HG02759 (cell line): ENCODE measurements around the gene PIGA.

Experiments
- ATAC-seq: cut with Tn5 transposase; IDR thresholded peaks from one replicate; pipeline ENCODE4 v1.9.1; 2021; ENCODE audit warnings: mild to moderate bottlenecking, moderate library complexity; ENCODE audit not compliant: unreplicated experiment

Gene PIGA, protein sequence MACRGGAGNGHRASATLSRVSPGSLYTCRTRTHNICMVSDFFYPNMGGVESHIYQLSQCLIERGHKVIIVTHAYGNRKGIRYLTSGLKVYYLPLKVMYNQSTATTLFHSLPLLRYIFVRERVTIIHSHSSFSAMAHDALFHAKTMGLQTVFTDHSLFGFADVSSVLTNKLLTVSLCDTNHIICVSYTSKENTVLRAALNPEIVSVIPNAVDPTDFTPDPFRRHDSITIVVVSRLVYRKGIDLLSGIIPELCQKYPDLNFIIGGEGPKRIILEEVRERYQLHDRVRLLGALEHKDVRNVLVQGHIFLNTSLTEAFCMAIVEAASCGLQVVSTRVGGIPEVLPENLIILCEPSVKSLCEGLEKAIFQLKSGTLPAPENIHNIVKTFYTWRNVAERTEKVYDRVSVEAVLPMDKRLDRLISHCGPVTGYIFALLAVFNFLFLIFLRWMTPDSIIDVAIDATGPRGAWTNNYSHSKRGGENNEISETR

DNA sequence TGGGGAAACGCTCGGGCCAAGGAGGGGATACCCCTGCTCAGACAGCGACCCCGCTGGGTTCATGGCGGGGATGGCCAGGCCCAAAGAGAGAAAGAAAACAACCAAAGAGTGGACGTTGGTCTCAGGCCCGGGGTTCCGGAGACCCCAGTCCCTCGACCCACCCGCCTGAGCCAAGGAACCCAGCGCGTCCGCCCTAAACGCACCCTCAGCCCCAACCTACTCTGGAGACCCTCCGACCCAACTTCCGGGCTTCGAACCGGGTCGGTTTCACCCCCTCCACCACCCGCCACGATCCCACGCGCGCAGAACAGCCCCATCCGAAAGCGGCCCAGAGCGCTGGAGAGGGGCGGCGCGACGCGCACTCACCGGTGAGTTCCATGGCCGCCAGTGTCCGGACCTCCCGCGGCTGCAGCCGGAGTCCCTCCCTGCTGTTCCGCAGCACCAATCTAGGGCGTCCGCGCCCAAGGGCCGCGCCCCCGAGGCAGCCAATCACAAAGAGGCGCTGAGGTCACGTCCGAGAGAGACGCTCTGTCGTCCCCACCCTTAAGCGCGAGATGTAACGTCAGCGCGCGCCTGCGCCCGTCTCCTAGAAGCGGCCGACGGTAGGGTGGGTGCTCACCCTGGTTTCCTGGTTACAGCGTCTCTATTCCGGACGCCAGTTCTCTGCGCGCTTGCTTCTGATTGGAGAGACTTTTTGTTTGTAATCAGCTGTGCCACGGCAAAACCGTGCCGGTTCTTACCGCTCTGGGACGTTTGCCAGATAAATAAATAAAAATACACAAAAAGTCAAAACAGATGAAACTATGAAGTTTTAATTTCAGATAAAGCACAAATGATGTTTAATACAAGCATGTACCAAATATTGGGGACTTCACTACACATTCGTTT is at the start of gene PIGA:
Gene PIGA (minus strand): TSS at position 389 of the 888 bp plus-strand sequence. CDS start 3,593 bp downstream, outside the sequence.
- peak; percentile 98 for ATAC-seq

DNA sequence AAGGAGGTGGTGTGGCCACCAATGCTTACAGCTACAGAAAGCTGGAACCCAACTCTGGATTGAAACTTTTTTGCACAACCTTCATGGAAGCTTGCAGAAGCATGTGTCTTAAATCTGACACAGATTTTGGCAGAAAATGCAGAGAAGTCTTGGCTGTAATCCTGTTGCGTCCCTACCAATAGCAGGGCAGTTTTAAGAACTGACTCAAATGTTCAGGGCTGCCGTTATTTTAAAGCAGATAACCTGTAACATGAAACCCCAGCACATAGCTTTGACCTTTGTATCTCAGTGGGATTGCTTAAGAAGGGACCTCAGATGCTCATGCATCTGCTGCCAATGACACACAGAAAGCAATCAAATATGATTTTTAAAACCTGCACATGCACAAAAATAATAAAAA is 49.0 kb upstream of the PIGA start, which contains the start of gene VEGFD:
Gene VEGFD (minus strand): TSS at position 110 of the 400 bp plus-strand sequence. CDS start 467 bp downstream, outside the sequence.
- no peak for ATAC-seq

DNA sequence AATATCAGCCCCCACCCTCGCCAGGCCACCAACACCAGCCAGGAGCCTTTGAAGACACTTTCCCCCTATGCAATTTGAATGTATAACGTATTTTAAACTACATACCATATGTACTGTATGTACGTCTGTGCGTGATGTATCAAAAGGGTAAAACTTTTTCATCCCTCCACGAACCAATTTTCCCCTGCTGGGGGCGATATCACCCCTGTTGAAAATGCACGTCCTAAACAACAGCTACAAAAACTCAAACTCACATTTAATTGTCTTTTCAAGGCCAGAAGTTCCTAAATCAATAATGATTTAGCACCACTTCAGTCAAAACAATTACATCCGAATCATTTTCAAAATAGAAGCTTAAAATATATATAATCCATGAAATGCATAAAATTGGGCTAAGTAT is 47.5 kb upstream of the PIGA start:
- no peak for ATAC-seq

DNA sequence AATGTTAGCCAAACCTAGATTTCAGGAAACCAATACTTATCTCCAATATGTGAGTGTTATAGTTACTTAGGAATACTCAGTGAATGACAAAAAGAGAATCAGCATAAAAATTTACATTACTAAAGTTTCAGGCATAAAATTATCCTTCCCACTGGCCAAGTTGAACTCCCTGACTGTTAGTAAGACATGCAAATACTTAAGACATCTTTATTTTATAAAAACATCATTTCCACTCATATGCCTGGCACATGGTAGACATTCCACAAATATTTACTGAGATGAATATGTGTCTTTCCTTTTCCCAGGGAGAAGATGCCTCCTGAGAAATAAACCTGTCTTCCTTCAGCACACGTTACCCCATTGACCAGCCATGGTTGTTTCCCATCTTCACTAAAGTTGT is 41.6 kb upstream of the PIGA start:
- no peak for ATAC-seq

DNA sequence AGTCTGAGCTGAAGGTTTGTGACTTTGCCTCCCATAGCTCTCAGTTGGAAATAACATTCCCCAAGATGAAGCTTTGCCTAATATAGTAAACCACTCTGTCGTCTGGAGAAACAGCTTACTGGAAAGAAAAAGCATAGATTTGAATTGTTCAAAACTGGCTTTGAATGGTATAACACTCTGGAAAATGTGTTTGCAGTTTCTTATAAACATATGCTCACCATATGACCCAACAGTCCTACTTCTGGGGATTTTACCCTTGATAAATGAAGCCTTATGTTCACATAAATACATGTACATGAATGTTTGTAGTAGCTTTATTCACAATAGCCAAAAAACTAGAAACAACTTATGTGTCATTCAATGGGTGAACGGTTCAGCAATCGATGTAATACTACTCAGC is 38.7 kb upstream of the PIGA start:
- no peak for ATAC-seq

DNA sequence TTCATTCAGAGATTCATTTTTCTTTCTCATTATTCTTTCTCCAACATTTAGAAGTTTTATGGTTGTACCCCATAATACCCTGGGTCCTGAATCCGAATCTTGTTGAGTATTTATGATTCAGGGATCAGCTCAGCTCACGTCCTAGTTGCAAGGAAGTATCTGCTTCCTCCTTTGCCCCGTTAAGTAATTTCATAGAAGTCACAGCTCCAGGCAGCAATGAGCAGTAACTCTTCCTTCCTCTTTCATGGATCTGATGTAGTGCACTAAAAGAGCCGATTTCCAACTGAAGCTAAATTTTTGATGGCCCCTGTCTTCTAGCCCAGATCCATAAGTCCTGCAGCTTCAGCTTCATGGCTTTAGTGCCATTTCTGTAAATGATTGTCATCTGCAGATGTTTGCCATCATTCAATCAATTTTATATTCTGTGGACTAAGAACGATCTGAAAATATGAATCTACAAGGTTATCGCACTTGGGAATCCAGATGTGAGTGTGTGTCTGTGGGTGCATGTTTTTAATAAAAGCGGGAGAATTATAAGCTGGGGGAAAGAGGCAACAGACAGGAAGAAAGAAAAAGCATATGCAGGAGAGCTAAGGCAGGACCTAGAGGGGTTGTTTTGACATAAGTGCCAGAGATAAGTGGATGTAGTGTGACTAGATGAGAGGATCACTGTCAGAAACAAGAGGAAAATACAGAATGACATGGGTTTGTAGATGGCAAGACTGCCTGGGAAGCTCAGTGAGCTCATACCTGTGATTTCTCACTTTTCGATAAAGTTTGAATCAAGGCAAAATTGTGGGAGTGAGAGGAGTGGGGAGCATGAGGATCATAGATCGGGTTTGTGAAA is 31.4 kb upstream of the PIGA start:
- ATAC-seq: no peak

DNA sequence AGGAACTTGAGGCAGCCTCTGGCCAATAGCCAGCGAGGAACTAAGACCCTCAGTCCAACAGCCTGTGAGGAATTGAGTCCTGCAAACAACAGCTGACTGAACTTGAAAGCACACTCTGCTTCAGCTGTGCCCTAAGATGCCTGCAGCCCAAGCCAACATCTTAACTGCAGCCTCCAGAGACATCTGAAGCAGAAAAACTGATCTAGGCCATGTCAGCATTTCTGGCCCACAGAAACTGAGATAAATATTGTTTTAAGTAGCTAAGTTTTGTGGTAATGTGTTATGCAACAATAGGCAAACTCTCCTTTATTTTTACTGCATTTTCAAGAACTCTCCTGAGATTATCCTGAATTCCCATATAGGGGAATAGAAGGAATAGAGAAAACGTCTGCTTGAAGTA is 24.4 kb upstream of the PIGA start:
- no peak for ATAC-seq

DNA sequence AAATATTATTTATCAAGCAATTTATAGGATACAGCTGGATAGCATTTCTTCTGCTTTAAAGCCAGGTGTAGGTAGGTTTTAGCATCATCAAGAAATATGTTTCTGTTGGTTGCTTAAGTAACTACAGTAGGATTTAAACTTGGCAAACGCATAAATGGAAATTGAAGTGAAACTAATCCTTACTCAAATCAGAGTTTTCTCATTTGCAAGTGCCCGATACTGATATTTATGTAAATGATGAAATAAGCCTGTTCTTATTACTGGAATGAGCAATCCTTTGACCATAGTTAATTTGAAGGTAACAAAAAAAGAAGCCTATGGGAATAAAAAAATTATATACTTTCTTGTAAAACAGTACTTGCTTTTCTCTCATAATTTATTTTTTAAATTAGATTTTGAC is 23.2 kb upstream of the PIGA start:
- no peak for ATAC-seq

DNA sequence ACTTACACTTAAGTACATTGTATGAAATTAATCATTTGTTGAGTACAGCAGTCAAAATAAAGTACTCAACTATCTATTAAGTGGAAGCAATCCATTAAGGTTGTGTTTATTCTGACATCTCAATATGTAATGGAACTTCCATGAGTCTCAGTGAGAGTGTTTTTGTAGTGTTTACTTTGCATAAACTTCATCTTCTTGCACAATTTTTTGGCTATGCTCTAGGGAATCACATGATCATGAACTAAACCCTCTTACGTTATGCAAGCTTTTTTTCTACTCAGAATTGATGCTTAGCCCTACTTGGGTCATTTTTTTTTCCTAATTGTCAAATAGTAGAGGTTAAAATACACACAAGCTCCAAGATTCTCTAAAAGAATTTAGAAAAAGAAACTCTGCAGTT is 21.1 kb upstream of the PIGA start:
- no peak for ATAC-seq

DNA sequence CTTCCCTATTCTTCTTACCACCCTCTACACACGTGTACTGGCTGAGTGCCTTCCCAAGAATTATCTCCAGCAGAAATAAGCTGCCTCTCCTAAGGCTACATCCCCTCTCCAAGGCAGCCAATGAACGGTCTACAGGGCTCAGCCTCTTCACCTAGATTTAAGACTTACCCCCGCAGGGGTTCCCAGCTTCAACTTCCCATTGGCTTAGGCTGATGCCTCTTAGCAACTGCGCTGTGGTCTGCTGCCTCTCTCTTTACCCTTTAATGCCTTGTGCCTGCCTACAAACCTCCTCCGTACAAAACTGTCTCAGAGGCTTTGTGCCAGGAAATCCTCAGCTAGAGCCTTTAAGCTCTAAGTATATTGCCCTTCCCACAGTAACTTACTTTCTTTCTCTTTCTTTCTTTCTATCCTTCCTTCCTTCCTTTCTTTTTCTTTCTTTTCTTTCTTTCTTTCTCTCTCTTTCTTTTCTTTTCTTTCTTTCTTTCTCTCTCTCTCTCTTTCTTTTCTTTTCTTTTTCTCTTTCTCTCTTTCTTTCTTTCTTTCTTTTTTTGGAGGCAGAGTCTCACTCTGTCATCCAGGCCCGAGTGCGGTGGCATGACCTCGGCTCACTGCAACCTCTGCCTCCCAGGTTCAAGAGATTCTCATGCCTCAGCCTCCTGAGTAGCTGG is 15.1 kb upstream of the PIGA start:
- ATAC-seq: no peak

DNA sequence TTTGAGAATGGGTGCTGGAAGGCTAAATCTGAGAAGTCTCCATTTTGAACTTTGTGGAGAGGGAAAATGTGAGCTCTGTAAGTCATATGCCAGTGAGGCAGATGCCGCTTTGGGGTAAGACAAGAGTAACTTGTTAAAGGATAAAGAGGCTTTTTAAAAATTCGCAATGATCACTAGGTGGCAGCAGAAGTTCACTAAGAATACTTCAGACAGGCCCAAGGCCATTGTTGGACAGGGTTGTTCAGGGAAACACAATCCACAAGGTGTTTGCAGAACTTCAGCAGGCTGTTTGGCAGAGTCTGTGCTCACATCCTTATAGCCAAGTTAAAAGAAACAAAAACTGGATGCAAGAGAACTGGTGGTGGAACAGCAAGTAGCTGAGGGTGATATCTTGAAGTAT is 13.7 kb upstream of the PIGA start:
- ATAC-seq: no peak

DNA sequence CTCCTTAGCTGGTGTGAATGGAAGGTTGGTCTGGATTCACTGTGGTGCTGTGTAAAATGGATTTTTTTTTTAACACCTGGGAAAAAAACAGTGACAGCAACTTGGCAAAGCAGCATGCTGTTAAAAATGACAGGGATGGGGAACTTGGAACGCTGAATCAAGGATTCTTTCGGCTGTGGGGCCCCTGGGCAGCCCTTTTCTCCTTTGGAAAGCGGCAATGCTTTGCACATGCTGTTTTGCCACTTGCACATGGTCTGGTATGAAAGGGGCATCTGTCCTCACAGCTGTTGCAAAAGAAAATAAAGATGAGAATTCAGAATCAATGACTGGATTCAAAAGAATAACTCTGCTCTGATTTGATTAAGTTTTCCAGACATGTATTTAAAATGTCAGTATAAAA is 10.7 kb upstream of the PIGA start:
- ATAC-seq: no peak

DNA sequence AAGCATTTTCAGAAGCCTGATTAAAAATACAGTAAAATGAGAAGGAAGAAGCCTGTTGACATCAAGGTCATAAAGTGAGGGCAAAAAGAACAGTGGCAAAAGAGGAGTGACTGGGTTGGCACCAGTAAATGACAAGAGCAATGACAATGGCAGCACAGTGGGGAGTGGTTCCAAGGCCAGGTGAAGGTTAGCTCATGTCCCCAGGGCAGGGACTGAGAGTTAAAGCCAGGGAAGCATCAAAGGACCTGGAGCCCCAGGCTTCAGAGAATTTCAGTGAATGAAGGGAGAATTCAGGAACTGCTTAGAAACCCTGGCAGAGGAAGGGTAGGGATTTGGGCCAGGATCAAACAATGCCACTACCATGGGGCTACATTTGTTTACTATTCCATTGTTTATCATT is 8.8 kb upstream of the PIGA start:
- no peak for ATAC-seq

DNA sequence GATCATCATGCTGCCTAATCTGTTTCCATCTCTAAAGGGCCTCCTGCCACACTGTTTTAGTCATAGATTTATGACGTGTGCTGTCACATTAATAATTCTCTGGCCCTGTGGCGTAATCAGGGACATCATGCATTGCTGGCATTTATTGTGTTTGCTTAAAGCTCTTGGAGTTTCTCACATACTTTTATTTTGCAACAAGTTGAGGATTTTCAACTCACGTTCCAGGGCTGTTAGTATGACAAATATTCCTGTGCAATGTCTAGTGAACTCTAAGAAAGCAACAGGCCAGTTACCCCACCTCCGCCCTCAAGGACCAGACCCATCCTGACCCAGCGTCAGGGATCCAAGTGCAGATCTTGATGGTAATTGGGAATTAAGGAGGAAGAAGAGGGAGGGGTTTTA is 7.8 kb upstream of the PIGA start:
- ATAC-seq: no peak

DNA sequence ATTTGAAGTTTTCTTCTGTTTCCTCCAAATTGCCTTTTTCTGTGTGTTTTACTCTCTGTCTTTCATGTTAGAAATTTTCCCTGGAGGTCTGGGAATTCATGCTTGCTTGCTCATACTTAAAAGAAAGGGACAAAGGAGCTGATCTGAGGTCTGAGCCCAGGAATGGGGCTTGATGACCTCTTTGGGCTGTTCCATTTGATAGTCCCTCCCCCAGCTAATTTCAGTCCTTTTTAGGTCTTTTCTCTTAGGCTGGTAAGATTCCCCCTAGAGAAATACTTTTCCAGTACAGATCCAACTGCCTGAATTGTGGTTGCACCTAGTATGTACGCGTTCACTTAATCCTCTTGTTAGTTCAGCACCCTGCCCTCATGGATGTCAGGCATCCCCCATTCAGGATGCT is 5.5 kb upstream of the PIGA start:
- no peak for ATAC-seq

DNA sequence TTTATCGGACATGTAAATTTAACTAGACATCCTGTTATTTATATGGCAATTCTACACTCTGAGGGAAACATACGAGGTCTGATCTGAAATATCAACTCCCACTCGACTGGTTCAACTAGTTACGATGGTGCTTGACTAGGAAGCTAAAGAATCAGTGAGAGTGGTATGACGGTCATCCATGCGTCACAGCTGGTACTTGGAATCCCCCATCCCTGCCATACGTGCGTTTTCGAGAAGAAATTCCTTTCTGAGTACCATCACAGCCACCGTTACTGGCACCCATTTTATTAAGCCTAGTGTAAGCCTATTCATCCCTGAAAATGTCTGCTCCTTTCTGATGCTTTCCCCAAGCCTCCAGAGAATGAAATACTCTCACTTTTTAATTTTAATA is 695 bp upstream of the PIGA start:
- no peak for ATAC-seq

DNA sequence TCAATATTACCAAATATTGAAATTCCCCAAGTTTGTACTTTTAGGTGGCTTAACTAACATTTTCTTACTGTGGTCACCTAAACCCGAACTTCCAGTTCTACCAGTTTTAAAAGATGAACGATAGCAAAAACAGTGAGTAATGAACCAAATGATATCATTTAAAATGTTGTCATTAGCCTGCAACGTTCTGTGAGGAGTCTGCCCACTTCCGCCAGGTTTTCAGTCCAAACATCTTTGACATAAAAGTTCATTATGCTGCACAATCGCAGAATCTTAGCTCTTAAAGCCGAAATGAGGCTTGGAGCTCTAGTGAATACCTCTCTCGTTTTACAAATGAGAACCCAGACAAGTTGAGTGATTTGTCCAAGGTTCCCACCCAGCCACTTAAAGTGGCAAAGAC is 762 bp downstream of the PIGA start:
- no peak for ATAC-seq

DNA sequence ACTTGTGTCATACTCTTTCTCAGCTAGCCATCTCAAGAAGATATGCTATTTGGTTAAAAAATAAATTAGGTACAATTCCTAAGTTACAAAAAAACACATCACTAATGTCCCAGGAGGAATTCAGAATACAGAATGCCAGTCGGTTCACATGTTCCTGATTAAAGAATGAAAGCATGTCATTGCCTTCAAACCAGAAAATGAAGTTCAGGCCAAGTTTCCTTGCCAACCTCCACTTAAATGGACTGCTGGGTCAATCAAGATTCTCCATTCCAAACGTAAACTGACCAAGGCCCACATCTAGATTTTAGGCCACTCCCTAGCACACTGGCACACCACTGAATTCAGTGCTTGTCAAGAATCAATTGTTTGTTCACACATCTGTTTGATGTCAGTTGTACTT is 6.5 kb downstream of the PIGA start:
- no peak for ATAC-seq

DNA sequence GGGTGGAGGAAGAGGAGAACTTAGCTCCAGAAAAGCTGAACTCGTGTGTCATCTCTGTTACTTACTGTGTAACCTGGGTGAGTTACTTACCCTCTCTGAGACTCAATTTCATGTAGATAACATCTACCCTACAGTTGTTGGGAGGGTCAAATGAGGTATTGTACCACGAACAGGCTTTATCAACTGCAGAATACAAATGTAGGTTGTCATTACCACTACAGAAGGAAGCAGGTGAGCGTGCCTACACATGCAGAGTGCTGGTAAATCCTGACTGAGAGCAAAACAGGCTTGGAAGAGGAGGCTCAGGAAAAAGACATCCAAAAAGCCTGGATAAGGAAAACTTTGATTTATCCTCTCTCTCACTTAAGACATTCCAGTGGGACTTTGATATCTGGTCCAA is 7.2 kb downstream of the PIGA start:
- ATAC-seq: no peak

DNA sequence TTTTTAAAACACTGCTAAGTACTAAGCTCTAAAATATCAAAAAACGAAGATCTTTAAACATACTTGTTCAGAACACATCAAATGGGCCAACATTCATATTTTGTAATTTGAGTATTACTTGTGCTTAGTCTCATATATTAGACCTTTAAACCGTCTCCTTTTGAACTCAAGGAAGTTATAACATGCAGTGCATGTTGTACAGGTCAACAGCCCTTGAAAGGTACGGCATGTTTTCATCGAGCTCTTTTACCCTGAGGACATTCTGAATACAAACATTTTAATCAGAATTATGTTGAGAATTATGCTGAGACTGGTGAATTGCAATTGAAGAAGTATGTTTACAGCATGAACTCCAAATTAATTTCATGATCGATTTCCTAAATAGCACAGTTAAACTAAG is 12.9 kb downstream of the PIGA start:
- ATAC-seq: no peak
